ENCODE measurements around the gene CREBZF.

DNA sequence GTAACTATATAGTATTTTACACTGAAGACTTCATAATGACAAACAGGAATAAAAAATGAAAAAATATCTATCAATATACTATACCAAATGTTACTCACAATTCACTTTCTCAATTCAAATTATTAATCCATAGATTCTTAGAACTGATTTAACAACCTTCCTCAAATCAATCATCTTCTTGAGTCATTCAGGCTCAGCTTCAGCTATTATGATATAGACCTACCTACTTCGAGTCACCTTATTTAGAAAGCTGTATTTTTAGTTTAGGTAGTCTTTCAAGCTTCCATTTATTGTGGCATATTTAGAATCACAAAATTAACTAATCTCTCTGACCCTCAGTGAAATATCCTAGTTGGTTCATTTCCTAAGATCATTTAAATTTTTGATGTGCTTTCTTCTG, 8.2 kb downstream of the CREBZF start:
- TF ChIP-seq, protein P1, sequence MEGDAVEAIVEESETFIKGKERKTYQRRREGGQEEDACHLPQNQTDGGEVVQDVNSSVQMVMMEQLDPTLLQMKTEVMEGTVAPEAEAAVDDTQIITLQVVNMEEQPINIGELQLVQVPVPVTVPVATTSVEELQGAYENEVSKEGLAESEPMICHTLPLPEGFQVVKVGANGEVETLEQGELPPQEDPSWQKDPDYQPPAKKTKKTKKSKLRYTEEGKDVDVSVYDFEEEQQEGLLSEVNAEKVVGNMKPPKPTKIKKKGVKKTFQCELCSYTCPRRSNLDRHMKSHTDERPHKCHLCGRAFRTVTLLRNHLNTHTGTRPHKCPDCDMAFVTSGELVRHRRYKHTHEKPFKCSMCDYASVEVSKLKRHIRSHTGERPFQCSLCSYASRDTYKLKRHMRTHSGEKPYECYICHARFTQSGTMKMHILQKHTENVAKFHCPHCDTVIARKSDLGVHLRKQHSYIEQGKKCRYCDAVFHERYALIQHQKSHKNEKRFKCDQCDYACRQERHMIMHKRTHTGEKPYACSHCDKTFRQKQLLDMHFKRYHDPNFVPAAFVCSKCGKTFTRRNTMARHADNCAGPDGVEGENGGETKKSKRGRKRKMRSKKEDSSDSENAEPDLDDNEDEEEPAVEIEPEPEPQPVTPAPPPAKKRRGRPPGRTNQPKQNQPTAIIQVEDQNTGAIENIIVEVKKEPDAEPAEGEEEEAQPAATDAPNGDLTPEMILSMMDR (conservative IDR thresholded peaks at IDR 0.05; ENCODE audit: low read length) = no peak
- no peak for TF ChIP-seq EZH2phosphoT487 (IDR thresholded peaks at IDR 0.05; ENCODE audit: borderline replicate concordance)

All from Loucy (cell line).